ENCODE results near the gene MLLT10.

The MLLT10 gene

GRCh38 chr10:21517134-21518031, 16.6 kb upstream of the MLLT10 start:
- peak; percentile 62 for DNase-seq (ENCODE audit: low spot score)

- no peak for DNase-seq (ENCODE audit: low spot score)
These were observed 15.8 kb upstream of the MLLT10 start for GRCh38 chr10:21518149-21518640.

- DNase-seq (ENCODE audit: low spot score) = no peak
These were observed 15.2 kb upstream of the MLLT10 start for GRCh38 chr10:21518641-21519396.

- DNase-seq (ENCODE audit: low spot score) = no peak
These were observed 14.6 kb upstream of the MLLT10 start for GRCh38 chr10:21519397-21519933.

GRCh38 chr10:21519941-21520436, 14.0 kb upstream of the MLLT10 start:
- no peak for DNase-seq (ENCODE audit: low spot score)

- DNase-seq (ENCODE audit: low spot score) = no peak
These were observed 13.5 kb upstream of the MLLT10 start for GRCh38 chr10:21520509-21520908.

- no peak for DNase-seq (ENCODE audit: low spot score)
These were observed 13.1 kb upstream of the MLLT10 start for GRCh38 chr10:21520949-21521348.

- DNase-seq (ENCODE audit: low spot score) = no peak
These were observed 12.1 kb upstream of the MLLT10 start for GRCh38 chr10:21521751-21522533.

GRCh38 chr10:21522631-21523406, 11.2 kb upstream of the MLLT10 start:
- DNase-seq (ENCODE audit: low spot score) = no peak

- no peak for DNase-seq (ENCODE audit: low spot score)
These were observed 10.4 kb upstream of the MLLT10 start for GRCh38 chr10:21523557-21524008.

GRCh38 chr10:21524131-21524525, 9.9 kb upstream of the MLLT10 start:
- DNase-seq (ENCODE audit: low spot score) = no peak

- DNase-seq (ENCODE audit: low spot score) = no peak
These were observed 9.3 kb upstream of the MLLT10 start for GRCh38 chr10:21524526-21525366.

GRCh38 chr10:21525367-21526187, 8.5 kb upstream of the MLLT10 start, which contains the start of gene SKIDA1:
Gene SKIDA1, minus strand, starts transcription at chr10:21525682. Its CDS starts 7,860 bp downstream, at chr10:21517822.
- peak; percentile 76 for DNase-seq (ENCODE audit: low spot score)

- DNase-seq (ENCODE audit: low spot score) = peak; percentile 67
These were observed 7.7 kb upstream of the MLLT10 start for GRCh38 chr10:21526188-21526859.

- peak; percentile 57 for DNase-seq (ENCODE audit: low spot score)
These were observed 7.0 kb upstream of the MLLT10 start for GRCh38 chr10:21526860-21527597.

GRCh38 chr10:21527598-21528235, 6.3 kb upstream of the MLLT10 start:
- no peak for DNase-seq (ENCODE audit: low spot score)
